ENCODE results near the gene ZNF775.

The ZNF775 gene

DNA sequence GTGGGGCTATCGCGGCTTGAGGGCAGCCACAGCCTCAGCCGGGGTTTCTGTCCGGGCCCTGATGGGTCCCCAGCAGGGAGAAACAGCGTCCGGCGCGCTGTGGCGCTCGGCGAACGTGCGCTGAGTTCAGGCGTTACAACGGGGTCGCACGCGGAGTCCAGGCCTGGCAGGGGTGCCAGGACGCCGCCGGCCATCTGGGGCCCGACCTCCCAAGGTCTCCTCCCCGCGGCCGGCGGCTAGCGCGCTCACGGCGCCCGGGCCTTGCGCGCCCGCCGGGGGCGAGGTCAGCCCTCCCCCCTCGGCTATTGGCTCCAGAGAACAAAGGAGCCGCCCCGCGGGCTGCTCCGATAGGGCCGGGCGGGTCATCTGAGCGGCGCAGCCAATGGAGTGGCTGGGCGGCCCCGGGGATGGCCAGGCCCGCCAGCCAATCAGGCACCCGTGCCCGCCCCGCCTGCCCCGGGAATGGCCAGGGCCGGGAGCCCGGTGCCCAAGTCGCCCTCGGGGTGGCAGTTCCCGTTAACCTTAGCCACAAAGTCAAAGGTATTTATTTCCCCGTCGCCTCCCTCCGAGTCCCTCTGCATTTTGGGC lies at the start of gene ZNF775:
TSS of gene ZNF775 (plus strand) at position 478 of the 588 bp plus-strand sequence. CDS start 9,141 bp downstream, outside the sequence.
- DNase-seq = peak; percentile 94

GRCh38 chr7:150329331-150330120 lies 49.6 kb upstream of the ZNF775 start:
- DNase-seq = no peak

DNA sequence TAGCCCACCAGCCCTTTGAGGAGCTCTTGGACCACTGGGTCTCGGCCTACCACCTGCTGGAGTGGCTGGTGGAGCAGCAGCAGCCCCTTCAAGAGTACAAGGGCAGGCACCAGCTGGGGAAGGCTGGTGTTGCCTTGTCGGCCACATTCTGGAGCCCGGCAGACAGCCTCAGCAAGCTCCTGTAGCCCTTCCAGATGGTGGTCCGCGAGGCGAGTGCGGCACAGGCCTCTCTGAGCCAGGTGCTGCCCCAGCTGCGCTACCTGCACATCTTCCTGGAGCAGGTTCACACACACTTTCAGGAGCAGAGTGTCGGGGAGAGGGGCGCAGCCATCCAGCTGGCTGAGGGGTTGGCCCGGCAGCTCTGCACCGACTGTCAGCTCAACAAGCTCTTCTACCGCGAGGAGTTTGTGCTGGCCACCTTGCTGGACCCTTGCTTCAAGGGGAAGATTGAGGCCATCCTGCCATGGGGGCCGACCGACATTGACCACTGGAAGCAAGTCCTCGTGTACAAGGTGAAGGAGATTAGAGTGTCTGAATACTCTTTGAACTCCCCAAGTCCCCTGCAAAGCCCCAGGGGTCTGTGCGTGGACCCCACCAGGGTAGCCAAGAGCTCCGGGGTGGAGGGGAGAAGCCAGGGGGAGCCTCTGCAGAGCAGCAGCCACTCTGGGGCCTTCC lies 48.8 kb upstream of the ZNF775 start:
- DNase-seq = no peak

GRCh38 chr7:150332852-150333635 lies 46.1 kb upstream of the ZNF775 start:
- no peak for DNase-seq

- DNase-seq = no peak
Measured at GRCh38 chr7:150333659-150334058, 45.5 kb upstream of the ZNF775 start.

DNA sequence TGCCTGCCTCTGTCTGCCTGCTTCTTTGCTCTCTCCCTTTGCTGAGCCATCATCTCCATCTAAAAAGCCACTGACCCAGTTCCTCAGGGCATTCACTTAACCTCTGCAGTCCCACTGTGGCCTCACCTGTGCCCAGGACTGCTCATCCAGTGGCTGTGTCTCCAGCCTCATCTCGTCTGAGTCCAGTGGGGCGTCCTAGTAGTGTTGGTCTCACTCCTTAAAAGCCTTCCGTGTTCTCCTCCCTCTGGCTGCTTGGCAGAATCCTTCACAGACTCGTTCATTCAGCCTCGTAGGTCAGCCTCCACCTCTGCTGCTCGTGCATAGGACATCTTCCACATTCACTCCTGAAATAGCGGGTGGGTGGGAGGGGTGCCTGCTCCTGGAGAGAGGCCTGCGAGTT lies 45.0 kb upstream of the ZNF775 start:
- no peak for DNase-seq

DNA sequence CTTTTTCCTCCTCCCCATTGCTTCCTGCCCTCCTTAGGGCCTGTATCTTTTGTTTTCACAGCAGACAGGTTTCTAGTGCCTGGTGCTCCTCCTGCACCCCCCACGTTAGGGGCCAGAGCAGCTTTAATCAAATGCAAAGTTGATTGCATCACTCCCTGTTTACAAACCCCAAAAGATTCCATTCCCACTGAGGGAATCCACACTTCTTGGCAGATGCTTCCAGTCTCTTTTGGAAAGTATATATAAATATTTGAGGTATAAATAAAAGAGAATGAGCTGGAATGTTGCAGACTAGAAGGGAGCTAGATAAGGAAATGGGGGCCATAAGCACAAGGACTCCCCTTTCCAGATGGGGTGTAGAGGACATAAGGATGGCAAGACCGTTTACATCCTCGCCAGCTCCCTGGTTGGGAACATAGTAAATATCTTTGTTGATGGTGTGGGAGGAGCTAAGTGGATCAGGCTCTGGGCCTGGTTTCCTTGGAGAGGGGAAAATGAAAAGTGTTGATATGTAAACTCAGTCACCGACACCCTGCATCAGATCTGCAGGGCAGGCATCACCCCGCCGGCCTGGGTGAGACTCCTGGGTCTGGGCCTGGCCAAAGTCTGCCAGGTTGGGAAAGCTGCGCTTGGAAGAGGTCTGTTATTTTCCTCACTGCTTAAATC lies 43.9 kb upstream of the ZNF775 start:
- DNase-seq = no peak

GRCh38 chr7:150335774-150336112 lies 43.4 kb upstream of the ZNF775 start:
- no peak for DNase-seq

GRCh38 chr7:150336746-150337145 lies 42.4 kb upstream of the ZNF775 start:
- DNase-seq = no peak

DNA sequence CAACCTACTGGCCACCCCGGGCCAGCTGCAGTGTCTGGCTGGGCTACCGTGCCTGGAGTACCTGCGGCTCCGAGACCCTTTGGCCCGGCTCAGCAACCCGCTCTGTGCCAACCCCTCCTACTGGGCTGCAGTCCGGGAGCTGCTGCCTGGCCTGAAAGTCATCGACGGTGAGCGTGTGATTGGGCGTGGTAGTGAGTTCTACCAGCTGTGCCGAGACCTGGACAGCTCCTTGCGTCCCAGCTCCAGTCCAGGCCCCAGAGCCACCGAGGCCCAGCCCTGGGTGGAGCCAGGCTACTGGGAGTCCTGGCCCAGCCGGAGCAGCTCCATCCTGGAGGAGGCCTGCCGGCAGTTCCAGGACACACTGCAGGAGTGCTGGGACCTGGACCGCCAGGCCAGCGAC lies 42.0 kb upstream of the ZNF775 start:
- DNase-seq = no peak

- no peak for DNase-seq
Measured at GRCh38 chr7:150337659-150338081, 41.5 kb upstream of the ZNF775 start.

DNA sequence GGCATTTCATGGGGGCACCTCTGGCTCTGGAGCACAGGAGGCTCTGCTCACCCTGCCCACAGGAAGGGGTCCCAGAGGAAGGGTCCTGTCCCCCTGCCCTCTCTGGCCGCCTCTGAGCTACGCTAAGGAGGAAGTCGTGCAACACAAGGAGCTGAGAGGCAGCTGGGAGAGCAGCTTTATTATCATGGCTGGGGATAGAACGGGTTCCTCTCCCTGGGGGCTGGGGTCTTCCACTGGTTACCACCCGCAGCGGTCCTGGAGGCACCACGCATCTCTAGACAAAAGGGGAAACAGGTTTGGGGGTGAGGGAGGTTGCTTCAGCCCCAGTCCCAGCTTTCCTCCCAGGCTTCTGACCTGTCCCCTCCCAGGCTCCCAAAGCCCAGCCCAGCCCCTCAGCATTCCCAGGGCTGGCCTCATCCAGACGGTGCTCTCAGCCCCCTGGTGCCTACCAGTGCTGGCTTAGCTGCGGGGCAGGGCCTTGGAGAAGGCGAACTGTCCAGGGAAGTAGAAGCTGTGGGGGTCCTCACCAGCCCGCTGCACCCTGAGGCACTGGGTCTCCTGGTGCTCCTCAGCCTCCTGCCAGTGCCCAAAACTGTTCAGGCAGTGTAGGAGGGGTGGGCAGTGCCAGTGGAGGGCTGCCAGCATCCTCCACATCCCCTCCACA lies 40.8 kb upstream of the ZNF775 start:
- no peak for DNase-seq

- DNase-seq = no peak
Measured at GRCh38 chr7:150339409-150339809, 39.7 kb upstream of the ZNF775 start.

DNA sequence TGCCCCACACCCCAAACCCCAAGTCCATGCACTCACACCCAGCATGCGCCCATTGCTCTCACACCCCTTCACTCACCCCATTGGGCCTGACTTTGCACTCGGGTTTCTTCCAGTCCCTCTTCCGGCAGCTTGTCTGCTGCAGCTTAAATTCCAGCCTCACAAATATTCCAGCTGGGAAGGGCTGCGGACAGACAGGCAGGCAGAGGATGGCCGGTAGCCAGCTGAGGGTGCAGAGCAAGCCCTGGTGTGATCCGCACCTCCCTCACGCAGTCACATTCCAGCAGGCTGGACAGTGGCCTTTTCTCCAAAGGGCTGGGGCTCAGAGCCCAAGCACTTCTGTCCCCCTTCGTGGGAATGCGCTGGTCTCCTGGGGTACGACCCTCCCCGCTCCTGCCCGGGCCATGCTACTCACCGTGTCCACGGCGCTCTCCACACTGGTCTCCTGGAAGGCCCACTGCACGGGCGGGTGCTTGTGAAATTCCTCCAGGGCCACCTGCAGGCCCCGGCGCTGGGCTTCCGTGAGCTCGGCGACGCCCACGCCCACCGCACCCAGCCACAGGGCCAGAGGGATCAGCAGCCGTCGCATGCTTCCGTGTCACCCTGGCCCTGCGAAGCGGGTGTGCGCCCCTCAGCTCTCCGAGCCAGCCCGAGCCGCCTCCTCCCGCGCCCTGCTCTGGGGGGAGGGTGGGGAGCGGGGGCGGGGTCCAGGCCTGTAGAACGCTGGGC lies 38.9 kb upstream of the ZNF775 start:
- peak; percentile 15 for DNase-seq

GRCh38 chr7:150340875-150341262 lies 38.3 kb upstream of the ZNF775 start:
- no peak for DNase-seq

- no peak for DNase-seq
Measured at GRCh38 chr7:150341263-150342120, 37.6 kb upstream of the ZNF775 start, which contains the start of gene RARRES2. Gene RARRES2 (minus strand): TSS chr7:150341629. CDS start chr7:150340609, 1,020 bp downstream.

DNA sequence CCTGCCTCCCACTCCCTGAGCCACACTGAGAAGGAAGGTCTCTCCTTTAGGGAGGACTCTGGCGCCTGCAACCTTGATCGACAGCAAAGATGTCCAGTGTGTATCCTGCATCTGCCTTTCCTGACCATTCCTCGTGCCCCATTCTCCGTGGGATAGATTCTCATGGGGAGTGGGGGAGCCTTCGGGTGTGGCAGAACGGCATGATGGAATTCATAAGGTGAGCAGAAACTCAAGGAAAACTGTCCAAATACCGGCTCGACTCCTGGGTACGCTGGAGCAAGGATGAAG lies 37.1 kb upstream of the ZNF775 start:
- no peak for DNase-seq

DNA sequence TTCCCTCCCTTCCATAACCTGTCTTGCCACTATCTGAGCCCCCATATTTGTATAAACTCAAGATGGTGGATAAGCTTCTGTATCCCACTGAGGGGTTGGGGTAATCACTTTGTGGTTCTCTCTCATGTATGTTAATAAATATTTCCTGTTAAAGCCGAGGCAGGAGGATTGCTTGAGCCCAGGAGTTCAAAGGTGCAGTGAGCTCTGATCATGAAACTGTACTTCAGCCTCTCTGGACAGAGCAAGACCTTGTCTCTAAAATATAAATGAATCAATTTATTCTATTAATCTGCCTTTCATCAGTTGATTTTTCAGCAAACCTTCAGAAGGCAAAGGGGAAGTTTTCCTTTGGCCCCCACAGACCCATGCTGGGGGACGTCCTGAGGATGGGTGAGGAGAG lies 35.9 kb upstream of the ZNF775 start:
- no peak for DNase-seq

DNA sequence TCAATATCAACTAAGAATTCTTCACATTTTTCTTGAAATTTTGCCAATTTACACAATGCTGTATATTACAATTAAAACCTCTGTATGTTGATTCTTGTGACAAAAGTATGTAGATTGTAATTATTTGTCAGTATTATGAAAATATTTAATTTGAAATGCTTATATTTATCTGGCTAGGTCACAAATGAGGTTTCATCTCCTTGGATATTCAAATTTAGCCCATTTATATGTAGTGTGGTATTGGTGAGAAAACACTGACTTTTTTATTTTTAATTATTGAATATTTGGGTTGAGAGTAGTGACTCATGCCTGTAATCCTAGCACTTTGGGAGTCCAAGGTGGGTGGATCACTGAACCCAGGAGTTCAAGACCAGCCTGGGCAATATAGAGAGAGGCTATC lies 34.8 kb upstream of the ZNF775 start:
- DNase-seq = no peak

DNA sequence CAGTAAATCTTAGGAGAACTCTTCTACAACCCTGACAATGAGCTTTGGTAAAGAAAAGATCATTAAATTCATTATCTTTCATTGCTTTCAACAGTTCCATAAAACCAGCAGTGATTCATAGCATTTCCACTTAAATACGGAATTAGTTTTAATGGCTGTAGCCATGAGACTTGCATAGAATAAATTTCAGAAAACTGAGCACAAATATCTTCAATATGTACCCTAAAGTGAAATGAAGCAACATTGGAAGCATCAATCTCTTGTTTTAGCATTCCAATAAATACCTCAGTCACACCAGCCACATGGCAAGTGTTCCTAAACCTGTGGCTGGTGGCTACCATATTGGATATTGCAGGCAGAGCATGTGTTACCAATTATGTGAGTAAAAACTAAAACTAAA lies 34.1 kb upstream of the ZNF775 start:
- DNase-seq = no peak

- no peak for DNase-seq
Measured at GRCh38 chr7:150346922-150347321, 32.2 kb upstream of the ZNF775 start.
